SK-MEL-5 (cell line): ENCODE results near the gene KLHDC7B. TPM values are rescaled to one million over a fixed set of nuclear protein-coding genes. Genes with fewer than 3 reads are reported as not detected.
"Not testable (repeated sequence)": the region's sequence is repeated elsewhere in the genome, so short reads cannot be mapped to it uniquely, and the experiment has no call there.

Experiments
- DNase-seq: peaks from one replicate; pipeline ENCODE4 v3.0.0-alpha.2; 2016; ENCODE audit warnings: low read depth, low spot score
- in situ Hi-C: cut with HindIII; loops from 2 replicates; pipeline ENCODE4 v1.10.0; 2016; ENCODE audit warnings: low sequenced_read_pairs, high pct_unique_total_duplicates, low pct_unique_long_range_greater_than_20kb
- total RNA-seq: library from RNA; depleted of rRNA; stranded (reverse); fragments of >200 nt; shearing (Covaris generic); gene quantifications from 2 replicates; pipeline ENCODE4 v1.2.3, GENCODE V29; 2014

Gene KLHDC7B
- total RNA-seq, 1 experiment from 2014 or later: 0.11 TPM

GRCh38 chr22:50513175-50513574, 32.5 kb upstream of the KLHDC7B start:
- in situ Hi-C loops: no loop called here
- no peak for DNase-seq

GRCh38 chr22:50516068-50516467, 29.6 kb upstream of the KLHDC7B start:
- DNase-seq: no peak
- in situ Hi-C loops: no loop called here

GRCh38 chr22:50516891-50517290, 28.8 kb upstream of the KLHDC7B start:
- in situ Hi-C loops: no loop called here
- no peak for DNase-seq

- DNase-seq: no peak
- in situ Hi-C loops: no loop called here
Observed at GRCh38 chr22:50517495-50518260, 28.0 kb upstream of the KLHDC7B start.

GRCh38 chr22:50518606-50519005, 27.1 kb upstream of the KLHDC7B start:
- in situ Hi-C loops: no loop called here
- no peak for DNase-seq

GRCh38 chr22:50519151-50519550, 26.5 kb upstream of the KLHDC7B start:
- in situ Hi-C loops: no loop called here
- no peak for DNase-seq

GRCh38 chr22:50520184-50520583, 25.5 kb upstream of the KLHDC7B start:
- DNase-seq, in situ Hi-C loops: not testable (repeated sequence)

GRCh38 chr22:50520826-50521453, 24.8 kb upstream of the KLHDC7B start:
- in situ Hi-C loops: no loop called here
- no peak for DNase-seq

- no peak for DNase-seq
- in situ Hi-C loops: no loop called here
Observed at GRCh38 chr22:50521710-50522109, 24.0 kb upstream of the KLHDC7B start.

- DNase-seq: no peak
- in situ Hi-C loops: no loop called here
Observed at GRCh38 chr22:50522208-50522805, 23.4 kb upstream of the KLHDC7B start.

- in situ Hi-C loops: no loop called here
- DNase-seq: no peak
Observed at GRCh38 chr22:50522806-50523438, 22.8 kb upstream of the KLHDC7B start.

GRCh38 chr22:50523458-50523805, 22.3 kb upstream of the KLHDC7B start:
- in situ Hi-C loops: no loop called here
- no peak for DNase-seq

- DNase-seq: no peak
- in situ Hi-C loops: no loop called here
Observed at GRCh38 chr22:50523806-50524675, 21.7 kb upstream of the KLHDC7B start.

GRCh38 chr22:50524676-50525103, 21.0 kb upstream of the KLHDC7B start:
- DNase-seq: no peak
- in situ Hi-C loops: no loop called here

GRCh38 chr22:50525104-50525857, 20.4 kb upstream of the KLHDC7B start, which contains the start of gene SCO2:
TSS of gene SCO2 (minus strand) at chr22:50525598. CDS start at chr22:50524411, 1,187 bp downstream.
- DNase-seq: peak; percentile 96
- in situ Hi-C loops: no loop called here

- DNase-seq: no peak
- in situ Hi-C loops: no loop called here
Observed at GRCh38 chr22:50525858-50526107, 19.9 kb upstream of the KLHDC7B start.
